Globus pallidus (tissue), 1 donor: ENCODE measurements around the gene CCDC116.
"Not testable (repeated sequence)": the region's sequence is repeated elsewhere in the genome, so short reads cannot be mapped to it uniquely, and the experiment has no call there.

Source experiments
- DNase-seq: peaks from one replicate; pipeline ENCODE4 v3.0.0-alpha.2; 2015; ENCODE audit warnings: low spot score

Gene CCDC116

DNA sequence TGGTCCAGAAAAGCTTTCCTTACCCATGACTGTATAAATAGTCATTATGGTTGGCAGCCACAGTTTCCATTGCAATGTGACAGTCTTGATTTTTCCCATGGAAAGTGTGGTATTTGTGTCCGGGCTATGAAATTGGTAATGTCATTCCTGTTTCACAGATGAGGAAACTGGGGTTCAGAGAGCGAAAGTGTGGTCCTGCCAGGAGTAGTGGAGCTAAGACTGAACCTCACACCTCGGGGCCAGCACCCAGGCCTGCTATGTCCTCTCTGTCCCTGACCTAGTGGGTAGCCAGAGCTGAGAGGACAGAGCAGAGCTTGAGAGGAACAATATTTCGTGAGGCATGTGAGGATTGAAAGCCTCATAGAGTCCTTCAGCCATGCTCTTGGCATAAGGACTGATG lies 1.5 kb upstream of the CCDC116 start:
- DNase-seq = no peak

GRCh38 chr22:21632931-21633330 lies 371 bp downstream of the CCDC116 start:
- DNase-seq = no peak

GRCh38 chr22:21633481-21633880 lies 921 bp downstream of the CCDC116 start:
- DNase-seq = no peak

DNA sequence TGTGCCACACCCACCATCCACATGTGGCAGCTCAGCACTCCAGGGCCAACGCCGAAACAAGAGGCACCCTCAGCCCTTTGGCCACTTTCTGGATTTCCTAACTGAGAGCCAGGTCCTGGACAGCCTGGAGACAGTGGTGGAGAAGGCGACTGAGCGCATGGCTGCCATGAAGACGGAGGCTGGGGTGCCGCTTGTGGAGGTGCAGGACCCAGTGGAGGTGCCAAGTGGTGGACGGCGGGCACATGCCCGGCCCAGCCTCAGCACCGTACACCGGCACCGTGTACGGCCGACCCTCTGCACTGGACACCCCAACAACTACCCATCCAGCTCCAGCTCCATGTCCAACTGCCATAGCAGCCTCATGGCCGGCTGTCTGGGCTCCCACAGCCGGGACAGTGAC lies 1.5 kb downstream of the CCDC116 start:
- no peak for DNase-seq

GRCh38 chr22:21634844-21635243 lies 2.3 kb downstream of the CCDC116 start:
- DNase-seq = no peak

- no peak for DNase-seq
Observed at GRCh38 chr22:21635771-21636510, 3.4 kb downstream of the CCDC116 start.

DNA sequence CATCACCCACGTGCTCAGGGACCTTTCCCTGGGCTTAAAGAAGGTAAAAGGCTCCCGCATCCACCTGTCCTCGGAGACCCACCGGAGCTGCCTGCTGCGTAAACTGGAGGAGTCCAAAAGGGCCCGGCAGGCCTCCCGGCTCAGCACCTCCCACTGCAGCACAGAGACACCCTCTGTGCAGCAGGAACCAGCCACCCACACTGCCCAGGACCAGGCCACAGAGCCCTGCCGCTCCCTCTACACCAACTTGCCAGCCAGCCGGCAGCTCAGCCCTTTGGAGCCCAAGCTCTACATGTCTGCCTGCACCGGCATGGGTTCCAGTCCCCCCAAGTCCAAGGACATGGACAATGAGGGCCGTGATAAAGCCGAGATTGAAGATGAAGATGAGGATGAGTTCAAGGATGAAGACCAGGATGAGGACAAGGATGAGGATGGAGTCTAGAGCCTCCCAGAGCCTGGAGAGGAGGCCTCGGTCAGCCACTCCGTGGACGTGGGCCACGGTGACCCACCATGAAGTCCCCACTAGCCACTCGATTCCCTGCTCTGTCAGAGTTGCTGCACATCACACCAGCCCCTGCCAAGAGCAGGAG lies 4.2 kb downstream of the CCDC116 start:
- DNase-seq = no peak

GRCh38 chr22:21637450-21637849 lies 4.9 kb downstream of the CCDC116 start:
- DNase-seq = not testable (repeated sequence)

DNA sequence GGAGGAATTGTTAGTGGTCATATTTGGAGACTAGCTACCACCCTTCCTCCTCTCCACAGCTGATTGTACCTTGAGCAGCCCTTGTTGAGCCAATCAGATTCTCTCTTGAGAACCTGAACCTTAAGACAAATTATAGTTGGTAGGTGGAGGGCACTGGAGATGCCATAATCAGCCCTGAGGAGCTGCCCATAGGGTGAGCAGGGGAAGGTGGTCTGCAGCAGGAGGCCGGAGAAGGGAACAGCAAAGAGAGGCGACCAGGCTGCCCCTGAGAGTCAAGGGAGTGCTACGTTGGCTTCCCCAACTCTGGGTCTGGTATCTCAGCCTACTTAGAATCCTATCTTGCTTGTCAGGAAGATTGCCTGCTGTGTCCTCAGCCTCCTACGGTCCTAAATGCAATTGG lies 6.8 kb downstream of the CCDC116 start:
- no peak for DNase-seq

DNA sequence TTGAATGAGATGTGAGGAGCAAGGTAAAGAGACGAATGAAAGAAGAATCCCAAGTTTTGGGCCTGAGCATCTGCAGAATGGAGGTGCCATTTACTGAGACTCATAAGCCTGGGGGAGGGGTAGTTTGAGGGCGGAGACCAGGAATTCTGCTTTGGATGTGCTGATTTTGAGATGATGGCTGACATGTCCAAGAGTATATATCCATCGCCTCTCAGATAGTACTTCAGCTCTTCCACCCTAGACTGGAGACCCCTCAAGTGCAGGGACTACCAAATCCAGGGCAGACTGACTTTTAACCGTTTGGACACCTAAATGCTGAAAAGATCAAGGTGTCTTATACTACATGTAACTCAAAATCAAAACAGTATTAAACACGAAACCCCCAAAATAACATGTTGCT lies 8.2 kb downstream of the CCDC116 start:
- no peak for DNase-seq

- peak; percentile 63 for DNase-seq
Observed at GRCh38 chr22:21641417-21641788, 8.8 kb downstream of the CCDC116 start.

DNA sequence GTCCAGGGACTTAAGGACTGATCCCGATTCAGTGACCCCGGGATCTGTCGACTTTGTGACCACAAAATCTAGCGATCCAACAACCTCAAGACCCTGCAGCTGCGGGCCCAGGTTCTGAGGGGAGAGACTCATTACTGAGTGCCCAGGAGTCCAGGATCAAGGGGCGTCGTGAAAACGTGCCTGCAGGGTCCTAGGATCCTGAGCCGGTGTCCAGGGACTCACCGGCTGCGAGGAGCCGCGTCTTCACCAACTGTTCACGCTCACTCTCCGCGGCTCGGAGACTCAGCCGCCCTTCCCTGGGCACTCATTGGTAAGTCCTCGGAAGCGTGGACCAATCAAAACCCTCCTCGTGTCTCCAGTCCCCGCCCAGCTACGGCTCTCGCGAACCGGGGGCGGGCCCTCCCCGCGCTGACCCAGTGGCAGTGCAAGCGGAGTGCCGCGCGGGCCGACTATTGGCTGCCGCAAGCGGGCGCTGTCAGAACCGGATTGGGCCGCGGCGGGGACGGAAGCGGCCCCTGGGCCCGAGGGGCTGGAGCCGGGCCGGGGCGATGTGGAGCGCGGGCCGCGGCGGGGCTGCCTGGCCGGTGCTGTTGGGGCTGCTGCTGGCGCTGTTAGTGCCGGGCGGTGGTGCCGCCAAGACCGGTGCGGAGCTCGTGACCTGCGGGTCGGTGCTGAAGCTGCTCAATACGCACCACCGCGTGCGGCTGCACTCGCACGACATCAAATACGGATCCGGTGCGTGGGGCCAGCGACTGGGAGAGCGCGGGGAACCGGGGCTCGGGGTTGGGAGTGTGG lies 9.4 kb downstream of the CCDC116 start, which contains the start of gene SDF2L1:
TSS of gene SDF2L1 (plus strand) at position 514 of the 795 bp plus-strand sequence. CDS start at position 549, 35 bp downstream.
- DNase-seq = peak; percentile 98

- DNase-seq = no peak
Observed at GRCh38 chr22:21642584-21643448, 10.3 kb downstream of the CCDC116 start.

DNA sequence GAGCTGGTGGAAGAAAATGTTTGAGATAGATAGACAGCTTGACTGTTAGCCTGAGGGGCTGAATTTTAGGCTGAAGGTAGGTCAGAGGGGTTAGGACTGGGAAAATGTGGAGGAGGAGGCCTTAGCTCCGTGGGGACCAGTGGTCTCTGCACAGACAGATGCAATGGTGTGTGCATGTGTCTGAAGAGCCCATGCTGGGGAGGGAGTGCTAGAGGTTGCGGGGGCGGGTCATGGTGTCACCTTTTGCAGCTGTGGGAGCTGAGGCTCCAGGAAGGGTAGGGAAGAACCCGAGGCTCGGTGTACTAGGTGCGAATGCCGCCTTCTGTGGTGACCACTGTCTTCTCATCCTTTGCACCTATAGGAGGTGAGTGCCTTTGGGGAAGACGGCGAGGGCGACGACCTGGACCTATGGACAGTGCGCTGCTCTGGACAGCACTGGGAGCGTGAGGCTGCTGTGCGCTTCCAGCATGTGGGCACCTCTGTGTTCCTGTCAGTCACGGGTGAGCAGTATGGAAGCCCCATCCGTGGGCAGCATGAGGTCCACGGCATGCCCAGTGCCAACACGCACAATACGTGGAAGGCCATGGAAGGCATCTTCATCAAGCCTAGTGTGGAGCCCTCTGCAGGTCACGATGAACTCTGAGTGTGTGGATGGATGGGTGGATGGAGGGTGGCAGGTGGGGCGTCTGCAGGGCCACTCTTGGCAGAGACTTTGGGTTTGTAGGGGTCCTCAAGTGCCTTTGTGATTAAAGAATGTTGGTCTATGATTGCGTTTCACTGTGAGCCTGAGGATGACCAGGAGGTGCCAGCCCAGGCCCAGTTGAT lies 11.2 kb downstream of the CCDC116 start:
- no peak for DNase-seq

GRCh38 chr22:21645513-21645912 lies 13.0 kb downstream of the CCDC116 start:
- not testable (repeated sequence) for DNase-seq

GRCh38 chr22:21646608-21647590 lies 14.3 kb downstream of the CCDC116 start:
- peak; percentile 67 for DNase-seq

DNA sequence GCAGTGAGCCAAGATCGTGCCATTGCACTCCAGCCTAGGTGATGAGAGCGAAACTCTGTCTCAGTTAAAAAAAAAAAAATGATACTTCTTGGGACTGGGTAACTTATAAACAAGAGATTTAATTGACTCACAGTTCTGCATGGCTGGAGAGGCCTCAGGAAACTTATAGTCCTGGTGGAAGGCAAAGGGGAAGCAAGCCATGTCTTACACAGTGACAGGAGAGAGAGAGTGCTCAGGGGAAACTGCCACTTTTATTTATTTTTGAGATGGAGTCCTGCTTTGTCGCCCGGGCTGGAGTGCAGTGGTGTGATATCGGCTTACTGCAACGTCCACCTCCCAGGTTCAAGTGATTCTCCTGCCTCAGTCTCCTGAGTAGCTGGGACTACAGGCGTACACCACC lies 17.7 kb downstream of the CCDC116 start:
- DNase-seq = no peak

GRCh38 chr22:21650823-21651520 lies 18.4 kb downstream of the CCDC116 start:
- no peak for DNase-seq

GRCh38 chr22:21651521-21652009 lies 19.0 kb downstream of the CCDC116 start:
- no peak for DNase-seq
